HAP-1 (cell line): ENCODE measurements around the gene TTC24.
"Not testable (repeated sequence)": the region's sequence is repeated elsewhere in the genome, so short reads cannot be mapped to it uniquely, and the experiment has no call there.

ENCODE experiments used
- DNase-seq, 2 experiments: peaks; one replicate each; pipeline ENCODE4 v3.0.0-alpha.2; 2016 to 2020; ENCODE audit warnings: low spot score in 2 of 2
- H3K27me3 ChIP-seq: fragments of 250-450 bp; sonication (Bioruptor Pico); 2 replicates; pipeline ENCODE4 v1.5.1; 2020; ENCODE audit warnings: low read depth, mild to moderate bottlenecking, moderate library complexity
- H3K36me3 ChIP-seq: fragments of 250-450 bp; sonication (Bioruptor Pico); replicated peaks from 2 replicates; pipeline ENCODE4 v1.5.1; 2020; ENCODE audit warnings: mild to moderate bottlenecking
- H3K4me1 ChIP-seq: fragments of 250-450 bp; sonication (Bioruptor Pico); 2 replicates; pipeline ENCODE4 v1.5.1; 2020; ENCODE audit warnings: mild to moderate bottlenecking
- H3K4me3 ChIP-seq: fragments of 250-450 bp; sonication (Bioruptor Pico); 2 replicates; pipeline ENCODE4 v1.5.1; 2020; ENCODE audit warnings: mild to moderate bottlenecking, moderate library complexity
- H3K9me3 ChIP-seq: fragments of 250-450 bp; sonication (Bioruptor Pico); 2 replicates; pipeline ENCODE4 v1.5.1; 2020; ENCODE audit warnings: mild to moderate bottlenecking, moderate library complexity
- in situ Hi-C: fragments of 300-500 bp; cut with MboI; formaldehyde crosslinking; loops from 3 replicates; pipeline ENCODE4 v1.14.3; 2020; ENCODE audit warnings: low sequenced_read_pairs, inconsistent platforms, mixed read lengths

Gene TTC24

GRCh38 chr1:156618853-156619581 is 39.5 kb downstream of the TTC24 start, which contains the start of gene HAPLN2:
HAPLN2 (plus strand) TSS chr1:156619415; CDS start chr1:156623491, 4,076 bp downstream.
- peak; percentile 34 to 66 for DNase-seq
- Histone ChIP-seq H3K9me3 (no peaks in the 10 kb centered on the region), H3K36me3 (no peaks in the 10 kb centered on the region), H3K4me1 (peaks cover 9% of the 10 kb centered on the region), H3K4me3 (no peak within 1 kb of the TSS), H3K27me3 (peaks cover 20% of the 10 kb centered on the region)
- in situ Hi-C loops, result no loop called here

- in situ Hi-C loops, result no loop called here
- H3K4me1 ChIP-seq, result peaks cover 9% of the 10 kb centered on the region
- H3K4me3 ChIP-seq, result no peak overlapping the region
- peaks cover 20% of the 10 kb centered on the region for H3K27me3 ChIP-seq
- no peak for DNase-seq
- H3K9me3 ChIP-seq, result no peaks in the 10 kb centered on the region
- H3K36me3 ChIP-seq, result no peaks in the 10 kb centered on the region
Observed at GRCh38 chr1:156619582-156619955, 40.0 kb downstream of the TTC24 start.

GRCh38 chr1:156622581-156623297 is 43.2 kb downstream of the TTC24 start:
- Histone ChIP-seq H3K36me3 (no peaks in the 10 kb centered on the region), H3K27me3 (peaks cover 26% of the 10 kb centered on the region)
- in situ Hi-C loops, result no loop called here

DNA sequence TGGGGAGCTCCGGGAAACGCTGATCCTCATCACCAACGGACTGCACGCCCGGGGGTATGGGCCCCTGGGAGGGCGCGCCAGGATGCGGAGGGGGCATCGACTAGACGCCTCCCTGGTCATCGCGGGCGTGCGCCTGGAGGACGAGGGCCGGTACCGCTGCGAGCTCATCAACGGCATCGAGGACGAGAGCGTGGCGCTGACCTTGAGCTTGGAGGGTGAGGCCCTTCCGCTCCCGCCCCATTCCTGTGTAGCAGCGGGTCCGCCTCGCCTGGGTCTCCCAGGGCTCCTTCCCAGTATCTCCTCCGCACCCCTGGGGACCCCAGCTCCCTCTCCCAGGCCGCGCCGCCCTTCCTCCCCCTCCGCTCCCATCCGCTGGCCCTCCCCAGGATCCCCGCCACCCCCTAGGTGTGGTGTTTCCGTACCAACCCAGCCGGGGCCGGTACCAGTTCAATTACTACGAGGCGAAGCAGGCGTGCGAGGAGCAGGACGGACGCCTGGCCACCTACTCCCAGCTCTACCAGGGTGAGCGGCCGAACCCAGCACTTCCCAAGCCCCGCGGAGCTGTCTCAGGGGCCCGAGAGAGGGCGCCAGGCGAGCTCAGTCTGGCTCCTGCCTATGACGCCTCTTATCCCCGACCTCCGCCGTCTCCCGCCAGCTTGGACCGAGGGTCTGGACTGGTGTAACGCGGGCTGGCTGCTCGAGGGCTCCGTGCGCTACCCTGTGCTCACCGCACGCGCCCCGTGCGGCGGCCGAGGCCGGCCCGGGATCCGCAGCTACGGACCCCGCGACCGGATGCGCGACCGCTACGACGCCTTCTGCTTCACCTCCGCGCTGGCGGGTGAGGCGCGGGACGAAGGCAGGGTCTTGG is 44.7 kb downstream of the TTC24 start:
- in situ Hi-C loops, result no loop called here
- Histone ChIP-seq H3K4me1 (no peaks in the 10 kb centered on the region; the same call in 1 of the 2 replicates), H3K9me3 (no peaks in the 10 kb centered on the region), H3K27me3 (peaks cover 26% of the 10 kb centered on the region), H3K36me3 (no peaks in the 10 kb centered on the region), H3K4me3 (peak overlapping the region; percentile 22)
- peak; percentile 54 to 84 for DNase-seq

More at GRCh38 chr1:156622581-156623297, 43.2 kb downstream of the TTC24 start:
- Histone ChIP-seq H3K9me3 (no peaks in the 10 kb centered on the region), H3K4me3 (no peak overlapping the region), H3K4me1 (no peaks in the 10 kb centered on the region; the same call in 1 of the 2 replicates)
- DNase-seq, result no peak

GRCh38 chr1:156624814-156625435 is 45.4 kb downstream of the TTC24 start:
- Histone ChIP-seq H3K27me3 (peaks cover 23% of the 10 kb centered on the region), H3K4me3 (peak overlapping the region; percentile 22), H3K9me3 (no peaks in the 10 kb centered on the region), H3K4me1 (no peaks in the 10 kb centered on the region; the same call in 1 of the 2 replicates), H3K36me3 (no peaks in the 10 kb centered on the region)
- DNase-seq, result no peak
- in situ Hi-C loops, result no loop called here

- H3K27me3 ChIP-seq, result peaks cover 21% of the 10 kb centered on the region
- H3K36me3 ChIP-seq, result no peaks in the 10 kb centered on the region
- peak; percentile 40 to 82 for DNase-seq
- H3K9me3 ChIP-seq, result no peaks in the 10 kb centered on the region
- peak overlapping the region; percentile 18 for H3K4me3 ChIP-seq
- in situ Hi-C loops, result no loop called here
- H3K4me1 ChIP-seq, result no peaks in the 10 kb centered on the region; the same call in 1 of the 2 replicates
Observed at GRCh38 chr1:156625436-156626078, 46.0 kb downstream of the TTC24 start.

GRCh38 chr1:156626079-156626438 is 46.5 kb downstream of the TTC24 start:
- Histone ChIP-seq H3K4me3 (no peak overlapping the region), H3K27me3 (peaks cover 21% of the 10 kb centered on the region)
- no peak for DNase-seq

GRCh38 chr1:156627313-156627880 is 47.9 kb downstream of the TTC24 start:
- Histone ChIP-seq H3K4me1 (no peaks in the 10 kb centered on the region; the same call in 1 of the 2 replicates), H3K9me3 (no peaks in the 10 kb centered on the region), H3K4me3 (no peak overlapping the region), H3K27me3 (peaks cover 25% of the 10 kb centered on the region), H3K36me3 (no peaks in the 10 kb centered on the region)
- peak; percentile 46 to 72 for DNase-seq
- in situ Hi-C loops, result no loop called here

More at GRCh38 chr1:156626079-156626438, 46.5 kb downstream of the TTC24 start:
- H3K36me3 ChIP-seq, result no peaks in the 10 kb centered on the region
- in situ Hi-C loops, result no loop called here
- H3K9me3 ChIP-seq, result no peaks in the 10 kb centered on the region
- no peaks in the 10 kb centered on the region; the same call in 1 of the 2 replicates for H3K4me1 ChIP-seq

GRCh38 chr1:156629823-156630449 is 50.4 kb downstream of the TTC24 start:
- in situ Hi-C loops, result no loop called here
- Histone ChIP-seq H3K4me3 (no peak overlapping the region), H3K9me3 (no peaks in the 10 kb centered on the region), H3K27me3 (peaks cover 29% of the 10 kb centered on the region), H3K4me1 (no peaks in the 10 kb centered on the region; the same call in 1 of the 2 replicates), H3K36me3 (no peaks in the 10 kb centered on the region)
- DNase-seq, result no peak

DNA sequence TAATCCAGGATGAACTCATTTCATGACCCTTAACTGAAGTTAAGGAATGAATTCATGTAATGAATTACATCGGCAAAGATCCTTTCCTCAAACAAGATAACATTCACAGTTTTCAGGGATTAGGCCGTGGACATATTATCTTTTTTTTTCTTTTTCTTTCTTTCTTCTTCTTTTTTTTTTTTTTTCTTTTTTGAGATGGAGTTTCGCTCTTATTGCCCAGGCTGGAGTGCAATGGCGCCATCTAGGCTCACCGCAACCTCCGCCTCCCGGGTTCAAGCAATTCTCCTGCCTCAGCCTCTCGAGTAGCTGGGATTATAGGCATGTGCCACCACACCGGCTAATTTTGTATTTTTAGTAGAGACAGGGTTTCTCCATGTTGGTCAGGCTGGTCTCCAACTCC is 51.6 kb downstream of the TTC24 start:
- peaks cover 28% of the 10 kb centered on the region for H3K27me3 ChIP-seq
- H3K9me3 ChIP-seq, DNase-seq, H3K36me3 ChIP-seq, H3K4me1 ChIP-seq, H3K4me3 ChIP-seq, in situ Hi-C loops: not testable (repeated sequence)

DNA sequence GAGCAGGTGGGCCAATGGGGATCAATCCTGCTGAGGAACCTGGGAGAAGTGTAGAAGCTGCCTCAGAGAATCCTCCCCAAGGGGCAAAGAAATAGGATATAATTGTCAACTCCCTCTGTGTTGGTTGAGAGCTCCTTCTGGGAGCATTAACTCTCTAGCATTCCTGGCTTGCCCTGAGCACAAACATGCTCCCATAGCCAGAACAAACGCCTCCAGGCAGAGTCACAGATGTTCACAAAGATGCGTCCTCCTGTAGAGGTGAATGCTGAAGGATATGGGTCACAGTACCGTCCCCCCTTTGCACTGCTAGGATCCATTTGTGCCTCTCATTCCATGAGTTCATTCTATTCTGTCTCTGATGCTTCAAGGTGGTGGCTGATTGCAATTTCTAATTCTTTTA is 52.8 kb downstream of the TTC24 start:
- Histone ChIP-seq H3K36me3 (no peaks in the 10 kb centered on the region), H3K4me3 (no peak overlapping the region), H3K4me1 (no peaks in the 10 kb centered on the region), H3K9me3 (no peaks in the 10 kb centered on the region), H3K27me3 (peaks cover 30% of the 10 kb centered on the region)
- DNase-seq, result no peak
- in situ Hi-C loops, result no loop called here
